Measurements from ENCODE around the gene CFC1. TPM values are rescaled to one million over a fixed set of nuclear protein-coding genes. Genes with fewer than 3 reads are reported as not detected.
"Not testable (repeated sequence)": the region's sequence is repeated elsewhere in the genome, so short reads cannot be mapped to it uniquely, and the experiment has no call there.

The CFC1 gene
- total RNA-seq (ENCODE audit: low replicate concordance) = not detected in 2 replicates

DNA sequence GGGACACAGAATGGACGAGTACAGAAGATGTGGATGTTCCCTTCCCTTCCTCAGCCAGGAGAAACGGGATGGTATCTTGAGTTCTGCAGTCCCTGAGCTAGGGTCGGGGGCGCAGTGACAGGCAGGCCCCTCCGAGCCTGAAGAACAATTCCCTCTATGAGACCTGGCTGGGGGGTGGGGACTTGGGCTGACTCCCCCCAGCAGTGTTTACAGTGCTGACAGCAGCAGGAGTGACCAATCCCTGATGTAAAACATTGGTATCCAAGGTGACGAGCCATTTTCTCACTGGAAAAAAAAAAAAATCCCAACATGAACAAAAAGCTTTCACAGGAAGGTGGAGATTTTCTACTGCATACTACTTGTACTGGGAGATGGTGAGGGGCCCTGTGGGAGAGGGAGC lies at the start of gene CFC1:
Gene CFC1, minus strand, starts transcription at position 183 of the 400 bp plus-strand sequence. CDS start 288 bp downstream, outside the sequence.
- not testable (repeated sequence) for H3K27me3 ChIP-seq; H3K79me2 ChIP-seq (ENCODE audit: low read depth); H3K9me3 Mint-ChIP-seq; H3K36me3 ChIP-seq; H3K36me3 Mint-ChIP-seq; H3K27me3 Mint-ChIP-seq (ENCODE audit: insufficient read depth, low read depth); H3K4me3 ChIP-seq; H3K9ac ChIP-seq; H3K27ac ChIP-seq; H3K4me1 ChIP-seq; H3K4me1 Mint-ChIP-seq; H3F3A ChIP-seq (ENCODE audit: low read depth); DNase-seq (ENCODE audit: low spot score); H4K20me1 ChIP-seq (ENCODE audit: low read depth); H2AFZ ChIP-seq (replicated peaks); H3K4me2 ChIP-seq; H3K9me3 ChIP-seq (ENCODE audit: low read depth); H3K27ac Mint-ChIP-seq; H3K4me3 Mint-ChIP-seq

- H3K79me2 ChIP-seq (ENCODE audit: low read depth); H3K27me3 Mint-ChIP-seq (ENCODE audit: insufficient read depth, low read depth): not testable (repeated sequence)
Measured at GRCh38 chr2:130641688-130642087, 42.3 kb upstream of the CFC1 start.

DNA sequence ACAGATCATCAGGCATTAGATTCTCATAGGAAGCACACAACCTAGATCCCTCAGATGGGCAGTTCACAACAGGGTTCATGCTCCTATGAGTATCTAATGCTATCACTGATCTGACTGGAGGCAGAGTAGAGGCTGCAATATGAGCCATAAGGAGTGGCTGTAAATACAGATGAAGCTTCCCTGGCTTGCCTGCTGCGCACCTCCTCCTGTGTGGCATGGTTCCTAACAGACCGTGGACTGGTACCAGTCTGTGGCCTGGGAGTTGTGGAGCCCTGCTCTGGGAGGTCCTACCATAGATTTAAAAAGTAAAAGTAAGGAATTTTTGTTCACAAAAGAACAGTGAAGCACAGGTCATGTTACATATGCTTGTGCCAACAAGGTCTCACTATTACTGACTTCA lies 39.6 kb upstream of the CFC1 start:
- H3F3A ChIP-seq (ENCODE audit: low read depth); H3K9ac ChIP-seq; H3K79me2 ChIP-seq (ENCODE audit: low read depth); H3K9me3 Mint-ChIP-seq; H3K36me3 ChIP-seq; DNase-seq (ENCODE audit: low spot score); H4K20me1 ChIP-seq (ENCODE audit: low read depth); H2AFZ ChIP-seq (replicated peaks); H3K36me3 Mint-ChIP-seq; H3K27me3 Mint-ChIP-seq (ENCODE audit: insufficient read depth, low read depth); H3K27me3 ChIP-seq; H3K27ac Mint-ChIP-seq; H3K4me3 ChIP-seq; H3K4me3 Mint-ChIP-seq; H3K9me3 ChIP-seq (ENCODE audit: low read depth); H3K4me2 ChIP-seq; H3K4me1 Mint-ChIP-seq; H3K4me1 ChIP-seq; H3K27ac ChIP-seq: not testable (repeated sequence)

More at GRCh38 chr2:130641688-130642087, 42.3 kb upstream of the CFC1 start:
- H3K9ac ChIP-seq; H3K36me3 Mint-ChIP-seq; H3K27ac Mint-ChIP-seq; H3K4me1 Mint-ChIP-seq; H3K4me2 ChIP-seq; H3K4me1 ChIP-seq; H3K4me3 Mint-ChIP-seq; H3K27ac ChIP-seq; H3K27me3 ChIP-seq; H4K20me1 ChIP-seq (ENCODE audit: low read depth); H3K9me3 ChIP-seq (ENCODE audit: low read depth); H3K36me3 ChIP-seq; DNase-seq (ENCODE audit: low spot score); H3K4me3 ChIP-seq; H3K9me3 Mint-ChIP-seq; H2AFZ ChIP-seq (replicated peaks); H3F3A ChIP-seq (ENCODE audit: low read depth): not testable (repeated sequence)

GRCh38 chr2:130628784-130629475 lies 29.6 kb upstream of the CFC1 start:
- not testable (repeated sequence) for H3K9ac ChIP-seq; H3K79me2 ChIP-seq (ENCODE audit: low read depth); H2AFZ ChIP-seq (replicated peaks); H3K4me1 ChIP-seq; H3K9me3 Mint-ChIP-seq; H3K9me3 ChIP-seq (ENCODE audit: low read depth); H3K27me3 Mint-ChIP-seq (ENCODE audit: insufficient read depth, low read depth); H3K27ac Mint-ChIP-seq; H3K27ac ChIP-seq; H3F3A ChIP-seq (ENCODE audit: low read depth); H3K4me3 ChIP-seq; H3K27me3 ChIP-seq; H3K4me1 Mint-ChIP-seq; DNase-seq (ENCODE audit: low spot score); H3K36me3 Mint-ChIP-seq; H3K4me2 ChIP-seq; H3K4me3 Mint-ChIP-seq; H3K36me3 ChIP-seq; H4K20me1 ChIP-seq (ENCODE audit: low read depth)

GRCh38 chr2:130611140-130611539 lies 11.8 kb upstream of the CFC1 start, which contains the start of gene POTEJ:
Gene POTEJ, plus strand, starts transcription at chr2:130611440. Its CDS starts 93 bp downstream, at chr2:130611533.
- not testable (repeated sequence) for H3K27ac Mint-ChIP-seq; H3K27me3 Mint-ChIP-seq (ENCODE audit: insufficient read depth, low read depth); H3K36me3 ChIP-seq; DNase-seq (ENCODE audit: low spot score); H3K4me1 Mint-ChIP-seq; H4K20me1 ChIP-seq (ENCODE audit: low read depth); H3K9me3 ChIP-seq (ENCODE audit: low read depth); H3K4me3 Mint-ChIP-seq; H3K4me3 ChIP-seq; H2AFZ ChIP-seq (replicated peaks); H3K9ac ChIP-seq; H3K9me3 Mint-ChIP-seq; H3K27ac ChIP-seq; H3K79me2 ChIP-seq (ENCODE audit: low read depth); H3K36me3 Mint-ChIP-seq; H3K4me2 ChIP-seq; H3K27me3 ChIP-seq; H3K4me1 ChIP-seq; H3F3A ChIP-seq (ENCODE audit: low read depth)

GRCh38 chr2:130610486-130610885 lies 11.1 kb upstream of the CFC1 start:
- not testable (repeated sequence) for H3K9me3 ChIP-seq (ENCODE audit: low read depth); H3F3A ChIP-seq (ENCODE audit: low read depth); H4K20me1 ChIP-seq (ENCODE audit: low read depth); H3K9ac ChIP-seq; H3K4me3 Mint-ChIP-seq; H3K4me3 ChIP-seq; DNase-seq (ENCODE audit: low spot score); H3K36me3 ChIP-seq; H3K27ac ChIP-seq; H2AFZ ChIP-seq (replicated peaks); H3K4me2 ChIP-seq; H3K27ac Mint-ChIP-seq; H3K27me3 ChIP-seq; H3K4me1 ChIP-seq; H3K27me3 Mint-ChIP-seq (ENCODE audit: insufficient read depth, low read depth); H3K79me2 ChIP-seq (ENCODE audit: low read depth); H3K36me3 Mint-ChIP-seq; H3K9me3 Mint-ChIP-seq; H3K4me1 Mint-ChIP-seq

- not testable (repeated sequence) for H3K9me3 Mint-ChIP-seq; H2AFZ ChIP-seq (replicated peaks); H4K20me1 ChIP-seq (ENCODE audit: low read depth); H3K27me3 Mint-ChIP-seq (ENCODE audit: insufficient read depth, low read depth); H3K4me1 Mint-ChIP-seq; DNase-seq (ENCODE audit: low spot score); H3F3A ChIP-seq (ENCODE audit: low read depth); H3K27ac ChIP-seq; H3K27ac Mint-ChIP-seq; H3K36me3 ChIP-seq; H3K36me3 Mint-ChIP-seq; H3K9me3 ChIP-seq (ENCODE audit: low read depth); H3K4me1 ChIP-seq; H3K79me2 ChIP-seq (ENCODE audit: low read depth); H3K27me3 ChIP-seq; H3K9ac ChIP-seq; H3K4me2 ChIP-seq; H3K4me3 Mint-ChIP-seq; H3K4me3 ChIP-seq
Measured at GRCh38 chr2:130609002-130609920, 9.9 kb upstream of the CFC1 start.

Measured in neural progenitor cell (in vitro differentiated cells).